AG04450 (cell line): ENCODE results near the gene KIDINS220. TPM values are rescaled to one million over a fixed set of nuclear protein-coding genes. Genes with fewer than 3 reads are reported as not detected.
A peak's percentile ranks its signal among the peaks of the same experiment; 100 is the strongest.

Experiments
- CTCF ChIA-PET: fragments of 300-600, 350-600 bp; formaldehyde crosslinking; extraction: SDS; loops from one replicate; lab custom pipeline; 2022; ENCODE audit warnings: antibody characterized with exemption, inconsistent platforms; lab: Charles Lee
- POLR2A ChIA-PET: fragments of 350-600 bp; formaldehyde crosslinking; extraction: SDS; loops from one replicate; lab custom pipeline; 2021; ENCODE audit warnings: antibody characterized with exemption, inconsistent platforms; lab: Yijun Ruan, JAX
- DNase-seq: peaks from one replicate; pipeline ENCODE4 v3.0.0-alpha.2; 2011; ENCODE audit warnings: low read depth, low spot score
- H3K27ac ChIP-seq: one replicate; pipeline ENCODE4 v1.5.1; 2012; ENCODE audit warnings: low read depth, low read length, control low read depth
- H3K27me3 ChIP-seq: one replicate; pipeline ENCODE4 v1.6.0; 2012; ENCODE audit warnings: low read length; ENCODE audit not compliant: control insufficient read depth, insufficient read depth
- H3K4me3 ChIP-seq: 2 replicates; pipeline ENCODE4 v1.5.1; 2011; ENCODE audit warnings: mild to moderate bottlenecking, low read depth, low read length, control low read depth
- H3K9me3 ChIP-seq: 2 replicates; pipeline ENCODE4 v1.5.1; 2012; ENCODE audit warnings: low read length; ENCODE audit not compliant: control insufficient read depth, insufficient read depth
- CTCF ChIP-seq: IDR thresholded peaks from 2 replicates; pipeline ENCODE4 v1.5.1; 2011; ENCODE audit warnings: low read depth, low read length, control low read depth, inconsistent platforms
- polyA plus RNA-seq: library from polyadenylated mRNA; depleted of rRNA; stranded (reverse); fragments of >200 nt; gene quantifications from 2 replicates; pipeline ENCODE4 v1.2.3, GENCODE V29; 2011

Gene KIDINS220
- polyA plus RNA-seq, 1 experiment = 64.7 TPM

DNA sequence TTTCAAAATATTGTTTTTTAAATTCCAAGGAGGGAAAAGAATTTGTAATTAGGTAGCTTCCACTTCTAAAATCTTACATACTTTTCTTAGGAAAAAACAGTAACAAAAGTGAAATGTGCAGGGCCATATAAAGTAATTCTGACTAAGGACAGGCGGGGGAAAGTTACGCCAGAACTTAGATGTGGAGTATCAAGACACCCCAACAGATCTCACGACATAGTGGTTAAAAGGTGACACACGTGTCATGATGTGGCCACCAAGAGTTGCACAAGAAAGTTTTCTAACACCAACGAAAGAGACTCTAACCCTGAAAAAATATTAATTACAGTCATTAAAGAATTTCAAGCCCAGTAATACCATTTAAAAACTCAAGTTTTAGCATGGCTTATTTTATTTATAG lies 51.0 kb downstream of the KIDINS220 start:
- Histone ChIP-seq H3K9me3 (no peaks in the 10 kb centered on the region), H3K27ac (no peak overlapping the region), H3K27me3 (no peaks in the 10 kb centered on the region), H3K4me3 (no peak overlapping the region)
- TF ChIP-seq CTCF = no peak
- DNase-seq = no peak
- ChIA-PET CTCF (no interaction called here), POLR2A (no interaction called here)

DNA sequence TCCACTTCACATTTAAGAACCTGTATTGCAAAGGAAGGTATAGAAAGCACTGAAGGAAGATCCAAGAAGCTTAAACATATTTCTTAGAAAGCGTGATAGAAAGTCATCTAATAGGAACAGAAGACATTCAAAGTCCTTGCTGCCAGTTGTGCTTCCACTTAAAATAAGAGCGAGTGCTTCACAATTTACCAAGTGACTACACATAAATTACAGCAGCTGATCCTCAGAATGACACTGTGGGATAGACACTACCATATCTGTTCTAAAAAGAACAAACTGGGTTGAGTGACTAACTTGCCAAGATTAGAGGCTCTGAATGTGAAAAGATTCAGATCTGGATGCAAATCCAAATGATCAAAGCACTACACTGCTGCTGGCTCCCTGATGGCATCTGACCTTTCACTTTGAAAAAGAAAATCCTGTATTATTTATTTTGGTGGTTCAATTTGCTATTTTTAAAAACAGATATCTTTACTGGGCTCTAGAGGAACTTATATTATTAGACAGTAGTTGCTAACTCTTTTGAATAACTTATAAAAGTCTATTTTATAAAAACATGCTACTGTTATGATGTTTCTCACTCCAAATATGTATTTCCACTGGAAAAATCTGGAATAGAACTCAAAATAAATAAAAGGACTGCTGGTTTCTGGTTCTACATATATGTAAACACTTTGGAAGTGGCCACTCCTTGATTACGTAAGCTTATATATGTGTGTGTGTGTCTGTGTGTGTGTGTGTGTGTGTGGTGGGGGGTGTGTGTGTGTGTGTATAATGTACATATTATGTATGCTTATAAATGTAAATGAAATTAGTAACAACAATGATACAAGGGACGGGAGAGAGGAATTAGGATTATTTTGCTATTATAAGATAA lies 57.4 kb downstream of the KIDINS220 start:
- Histone ChIP-seq H3K27me3 (no peaks in the 10 kb centered on the region), H3K9me3 (no peaks in the 10 kb centered on the region), H3K27ac (no peak overlapping the region), H3K4me3 (no peak overlapping the region)
- ChIA-PET CTCF (no interaction called here), POLR2A (no interaction called here)
- TF ChIP-seq CTCF = no peak
- DNase-seq = no peak

- POLR2A ChIA-PET = no interaction called here
- Histone ChIP-seq H3K9me3 (no peaks in the 10 kb centered on the region), H3K27ac (no peak overlapping the region), H3K27me3 (no peaks in the 10 kb centered on the region), H3K4me3 (no peak overlapping the region)
- CTCF ChIA-PET = no interaction called here
- DNase-seq = no peak
- TF ChIP-seq CTCF = no peak
Observed at GRCh38 chr2:8774371-8774770, 63.0 kb downstream of the KIDINS220 start.

- Histone ChIP-seq H3K9me3 (no peaks in the 10 kb centered on the region), H3K27me3 (no peaks in the 10 kb centered on the region), H3K27ac (no peak overlapping the region), H3K4me3 (no peak overlapping the region)
- TF ChIP-seq CTCF = no peak
- ChIA-PET CTCF (interaction anchor here (2.0 kb wide), 1 partner anchor 75 kb away, joined by 4 read pairs; no protein-coding TSS in a partner anchor), POLR2A (no interaction called here)
- no peak for DNase-seq
Observed at GRCh38 chr2:8767324-8767723, 70.1 kb downstream of the KIDINS220 start.

- ChIA-PET CTCF (interaction anchor here (0.6 to 3.6 kb wide), 10 partner anchors 8 to 1335 kb away, joined by 3 to 19 read pairs (median 4); no protein-coding TSS in a partner anchor), POLR2A (interaction anchor here (0.6 kb wide), 1 partner anchor 424 kb away, joined by 3 read pairs; no protein-coding TSS in a partner anchor)
- peak; percentile 68 for TF ChIP-seq CTCF
- Histone ChIP-seq H3K27me3 (no peaks in the 10 kb centered on the region), H3K27ac (no peak overlapping the region), H3K9me3 (no peaks in the 10 kb centered on the region; the same call in 1 of the 2 replicates), H3K4me3 (no peak overlapping the region)
- DNase-seq = no peak
Observed at GRCh38 chr2:8761529-8762164, 75.8 kb downstream of the KIDINS220 start.
